Measurements from ENCODE around the gene HEY2. TPM values are rescaled to one million over a fixed set of nuclear protein-coding genes. Genes with fewer than 3 reads are reported as not detected.
"Not testable (repeated sequence)": the region's sequence is repeated elsewhere in the genome, so short reads cannot be mapped to it uniquely, and the experiment has no call there.

The HEY2 gene
- total RNA-seq: 1 to 10 TPM; 1.0 to 5.3 TPM

- peak within 1 kb of the TSS; percentile 73 to 82 for H3K27ac ChIP-seq
- 0% methylated on average over 48 of the region's 95 CpGs for WGBS
- no peaks in the 10 kb centered on the region for H3K9me3 ChIP-seq
- TF ChIP-seq POLR2AphosphoS5 (IDR thresholded peaks at IDR 0.05): peak; percentile 40
- TF ChIP-seq POLR2A (IDR thresholded peaks at IDR 0.05): peak; percentile 60
- peak in 2 of 4 experiments; percentile 27 to 35 for TF ChIP-seq CTCF (IDR thresholded peaks at IDR 0.05)
- H3K36me3 ChIP-seq: no peaks in the 10 kb centered on the region
- H3K4me3 ChIP-seq: peak within 1 kb of the TSS; percentile 60 to 63
- H3K27me3 ChIP-seq (replicated peaks; ENCODE audit: insufficient read depth): no peaks in the 10 kb centered on the region
- DNase-seq (ENCODE audit: low spot score): peak; percentile 91
- peaks cover 4% of the 10 kb centered on the region for H3K4me1 ChIP-seq (replicated peaks)
- intact Hi-C loops (cut with DNase I): no loop called here
Measured at GRCh38 chr6:125749173-125749864, at the start of gene HEY2. Gene HEY2 (plus strand): TSS chr6:125749632. CDS start chr6:125749777, 145 bp downstream.

GRCh38 chr6:125700581-125701353 is 48.7 kb upstream of the HEY2 start:
- Histone ChIP-seq H3K27me3 (replicated peaks; ENCODE audit: insufficient read depth) (no peaks in the 10 kb centered on the region), H3K4me1 (replicated peaks) (no peaks in the 10 kb centered on the region), H3K9me3 (no peaks in the 10 kb centered on the region), H3K36me3 (no peaks in the 10 kb centered on the region), H3K4me3 (no peak overlapping the region), H3K27ac (no peak overlapping the region)
- TF ChIP-seq POLR2A (IDR thresholded peaks at IDR 0.05): no peak
- TF ChIP-seq CTCF (IDR thresholded peaks at IDR 0.05): no peak
- TF ChIP-seq POLR2AphosphoS5 (IDR thresholded peaks at IDR 0.05): no peak
- 76% methylated on average over 3 of the region's 3 CpGs for WGBS
- intact Hi-C loops (cut with DNase I): no loop called here
- no peak for DNase-seq (ENCODE audit: low spot score)

GRCh38 chr6:125701354-125701668 is 48.1 kb upstream of the HEY2 start:
- Histone ChIP-seq H3K27me3 (replicated peaks; ENCODE audit: insufficient read depth) (no peaks in the 10 kb centered on the region), H3K4me3 (no peak overlapping the region), H3K4me1 (replicated peaks) (no peaks in the 10 kb centered on the region), H3K27ac (no peak overlapping the region), H3K9me3 (no peaks in the 10 kb centered on the region), H3K36me3 (no peaks in the 10 kb centered on the region)
- WGBS: 65% methylated on average over 1 of the region's 1 CpG
- TF ChIP-seq CTCF (IDR thresholded peaks at IDR 0.05) (no peak), POLR2AphosphoS5 (IDR thresholded peaks at IDR 0.05) (no peak), POLR2A (IDR thresholded peaks at IDR 0.05) (no peak)
- DNase-seq (ENCODE audit: low spot score): no peak
- intact Hi-C loops (cut with DNase I): no loop called here

GRCh38 chr6:125703882-125704281 is 45.5 kb upstream of the HEY2 start:
- H3K4me1 ChIP-seq (replicated peaks); H3K4me3 ChIP-seq; intact Hi-C loops (cut with DNase I); H3K9me3 ChIP-seq; DNase-seq (ENCODE audit: low spot score); H3K27ac ChIP-seq; H3K27me3 ChIP-seq (replicated peaks; ENCODE audit: insufficient read depth); H3K36me3 ChIP-seq: not testable (repeated sequence)
- 65% methylated on average over 5 of the region's 5 CpGs for WGBS

GRCh38 chr6:125707615-125708243 is 41.7 kb upstream of the HEY2 start:
- H3K9me3 ChIP-seq: no peaks in the 10 kb centered on the region
- no peak for TF ChIP-seq POLR2AphosphoS5 (IDR thresholded peaks at IDR 0.05)
- TF ChIP-seq CTCF (IDR thresholded peaks at IDR 0.05): no peak
- no peaks in the 10 kb centered on the region for H3K36me3 ChIP-seq
- no peak overlapping the region for H3K4me3 ChIP-seq
- no peaks in the 10 kb centered on the region for H3K27me3 ChIP-seq (replicated peaks; ENCODE audit: insufficient read depth)
- H3K4me1 ChIP-seq (replicated peaks): no peaks in the 10 kb centered on the region
- no peak for DNase-seq (ENCODE audit: low spot score)
- intact Hi-C loops (cut with DNase I): no loop called here
- no peak overlapping the region for H3K27ac ChIP-seq
- 78% methylated on average over 4 of the region's 4 CpGs for WGBS

All from prostate gland (tissue), 2 donors.